ENCODE data around the gene TDP1.

The TDP1 gene

GRCh38 chr14:90027842-90028241 is 72.1 kb downstream of the TDP1 start:
- no peak for TF ChIP-seq CTCF (IDR thresholded peaks at IDR 0.05; ENCODE audit: low read depth, low read length)
- no peak overlapping the region for H3K4me3 ChIP-seq (ENCODE audit: low read depth, low read length)

GRCh38 chr14:90034156-90034555 is 78.4 kb downstream of the TDP1 start:
- no peak overlapping the region for H3K4me3 ChIP-seq (ENCODE audit: low read depth, low read length)
- no peak for TF ChIP-seq CTCF (IDR thresholded peaks at IDR 0.05; ENCODE audit: low read depth, low read length)

GRCh38 chr14:90034835-90035525 is 79.3 kb downstream of the TDP1 start:
- no peak overlapping the region for H3K4me3 ChIP-seq (ENCODE audit: low read depth, low read length)
- TF ChIP-seq CTCF (IDR thresholded peaks at IDR 0.05; ENCODE audit: low read depth, low read length) = no peak

GRCh38 chr14:90039253-90040010 is 83.7 kb downstream of the TDP1 start:
- no peak for TF ChIP-seq CTCF (IDR thresholded peaks at IDR 0.05; ENCODE audit: low read depth, low read length)
- H3K4me3 ChIP-seq (ENCODE audit: low read depth, low read length) = no peak overlapping the region

- TF ChIP-seq CTCF (IDR thresholded peaks at IDR 0.05; ENCODE audit: low read depth, low read length) = no peak
Measured at GRCh38 chr14:90040411-90040810, 84.7 kb downstream of the TDP1 start.

GRCh38 chr14:90042496-90043252 is 86.9 kb downstream of the TDP1 start:
- H3K4me3 ChIP-seq (ENCODE audit: low read depth, low read length) = no peak overlapping the region
- no peak for TF ChIP-seq CTCF (IDR thresholded peaks at IDR 0.05; ENCODE audit: low read depth, low read length)

More at GRCh38 chr14:90040411-90040810, 84.7 kb downstream of the TDP1 start:
- H3K4me3 ChIP-seq (ENCODE audit: low read depth, low read length) = no peak overlapping the region

Data from WI38 (cell line).